ENCODE data around the gene BLOC1S5. TPM values are rescaled to one million over a fixed set of nuclear protein-coding genes. Genes with fewer than 3 reads are reported as not detected.
A peak's percentile ranks its signal among the peaks of the same experiment; 100 is the strongest.

The BLOC1S5 gene
- total RNA-seq, 1 donor from 2014 or later: 13.8 TPM

GRCh38 chr6:7999201-7999600 lies 65.0 kb downstream of the BLOC1S5 start:
- ATAC-seq (ENCODE audit: low read depth): no peak

GRCh38 chr6:7998103-7998725 lies 66.0 kb downstream of the BLOC1S5 start:
- POLR2A ChIA-PET: interaction anchor here (0.6 kb wide), 1 partner anchor 106 kb away, joined by 3 read pairs; no protein-coding TSS in a partner anchor
- H3K27ac Mint-ChIP-seq: no peak overlapping the region
- no peak for TF ChIP-seq CTCF (IDR thresholded peaks at IDR 0.05)
- H3K27me3 Mint-ChIP-seq: no peaks in the 10 kb centered on the region
- CTCF ChIA-PET: interaction anchor here (0.7 to 1.0 kb wide), 2 partner anchors 59 to 275 kb away, joined by 3 to 5 read pairs; no protein-coding TSS in a partner anchor
- no peak overlapping the region for H3K4me3 Mint-ChIP-seq
- no peaks in the 10 kb centered on the region for H3K9me3 Mint-ChIP-seq
- ATAC-seq (ENCODE audit: low read depth): peak; percentile 96
- intact Hi-C loops (cut with micrococcal nuclease): no loop called here
- H3K36me3 Mint-ChIP-seq (ENCODE audit: low read depth): no peaks in the 10 kb centered on the region
- no peak for DNase-seq
- H3K4me1 Mint-ChIP-seq: peaks cover 14% of the 10 kb centered on the region

More at GRCh38 chr6:7999201-7999600, 65.0 kb downstream of the BLOC1S5 start:
- Mint-ChIP-seq H3K4me3 (no peak overlapping the region), H3K27ac (no peak overlapping the region), H3K4me1 (peaks cover 14% of the 10 kb centered on the region), H3K36me3 (ENCODE audit: low read depth) (no peaks in the 10 kb centered on the region), H3K27me3 (no peaks in the 10 kb centered on the region), H3K9me3 (no peaks in the 10 kb centered on the region)
- CTCF ChIA-PET: no interaction called here
- DNase-seq: no peak
- TF ChIP-seq CTCF (IDR thresholded peaks at IDR 0.05): no peak
- POLR2A ChIA-PET: no interaction called here
- intact Hi-C loops (cut with micrococcal nuclease): no loop called here

- ChIA-PET POLR2A (no interaction called here), CTCF (no interaction called here)
- no peak for TF ChIP-seq CTCF (IDR thresholded peaks at IDR 0.05)
- no peaks in the 10 kb centered on the region for H3K9me3 Mint-ChIP-seq
- DNase-seq: no peak
- intact Hi-C loops (cut with micrococcal nuclease): no loop called here
- no peak overlapping the region for H3K27ac Mint-ChIP-seq
- H3K36me3 Mint-ChIP-seq (ENCODE audit: low read depth): no peaks in the 10 kb centered on the region
- no peaks in the 10 kb centered on the region for H3K27me3 Mint-ChIP-seq
- ATAC-seq (ENCODE audit: low read depth): no peak
- peaks cover 15% of the 10 kb centered on the region for H3K4me1 Mint-ChIP-seq
- no peak overlapping the region for H3K4me3 Mint-ChIP-seq
These were observed 66.9 kb downstream of the BLOC1S5 start for GRCh38 chr6:7997286-7997685.

GRCh38 chr6:7996538-7997111 lies 67.6 kb downstream of the BLOC1S5 start:
- H3K9me3 Mint-ChIP-seq: no peaks in the 10 kb centered on the region
- no peak for TF ChIP-seq CTCF (IDR thresholded peaks at IDR 0.05)
- ChIA-PET CTCF (no interaction called here), POLR2A (no interaction called here)
- H3K4me1 Mint-ChIP-seq: peaks cover 22% of the 10 kb centered on the region
- intact Hi-C loops (cut with micrococcal nuclease): no loop called here
- ATAC-seq (ENCODE audit: low read depth) (no peak), DNase-seq (no peak)
- no peak overlapping the region for H3K27ac Mint-ChIP-seq
- H3K4me3 Mint-ChIP-seq: no peak overlapping the region
- H3K27me3 Mint-ChIP-seq: no peaks in the 10 kb centered on the region
- no peaks in the 10 kb centered on the region for H3K36me3 Mint-ChIP-seq (ENCODE audit: low read depth)

- Mint-ChIP-seq H3K9me3 (no peaks in the 10 kb centered on the region), H3K27me3 (no peaks in the 10 kb centered on the region), H3K4me3 (no peak overlapping the region), H3K4me1 (peaks cover 17% of the 10 kb centered on the region), H3K27ac (no peak overlapping the region), H3K36me3 (ENCODE audit: low read depth) (no peaks in the 10 kb centered on the region)
- DNase-seq: no peak
- no peak for ATAC-seq (ENCODE audit: low read depth)
- TF ChIP-seq CTCF (IDR thresholded peaks at IDR 0.05): no peak
- intact Hi-C loops (cut with micrococcal nuclease): loop anchor here (5.0 kb wide), 1 partner anchor 717 kb away; no protein-coding TSS in a partner anchor
- CTCF ChIA-PET: interaction anchor here (1.1 to 4.2 kb wide), 3 partner anchors 12 to 272 kb away, joined by 7 to 26 read pairs (median 8); no protein-coding TSS in a partner anchor
- POLR2A ChIA-PET: no interaction called here
These were observed 70.2 kb downstream of the BLOC1S5 start for GRCh38 chr6:7993952-7994351.
